Neural progenitor cell (in vitro differentiated cells): Measurements from ENCODE around the gene TCFL5. TPM values are rescaled to one million over a fixed set of nuclear protein-coding genes. Genes with fewer than 3 reads are reported as not detected.

Experiments
- DNase-seq: peaks from one replicate; pipeline ENCODE4 v3.0.0-alpha.2; 2016; ENCODE audit warnings: low spot score
- H2AFZ ChIP-seq: fragments of 200-600 bp; sonication (generic); replicated peaks from 2 replicates; pipeline ENCODE4 v1.6.1; 2016; ENCODE audit warnings: antibody characterized with exemption
- H3F3A ChIP-seq: fragments of 200-600 bp; sonication (generic); 2 replicates; pipeline ENCODE4 v1.6.1; 2016; ENCODE audit warnings: antibody characterized with exemption, low read depth
- H3K27ac ChIP-seq: fragments of 200-600 bp; sonication (generic); 2 replicates; pipeline ENCODE4 v1.5.1; 2016; ENCODE audit warnings: mild to moderate bottlenecking
- H3K27me3 ChIP-seq: fragments of 200-600 bp; sonication (generic); 2 replicates; pipeline ENCODE4 v1.6.1; 2016; ENCODE audit warnings: mild to moderate bottlenecking, moderate library complexity
- H3K36me3 ChIP-seq: fragments of 200-600 bp; sonication (generic); 2 replicates; pipeline ENCODE4 v1.5.1; 2016
- H3K4me1 ChIP-seq: fragments of 200-600 bp; sonication (generic); 2 replicates; pipeline ENCODE4 v1.6.1; 2016; ENCODE audit warnings: mixed run types
- H3K4me2 ChIP-seq: fragments of 200-600 bp; sonication (generic); 2 replicates; pipeline ENCODE4 v1.6.1; 2016
- H3K4me3 ChIP-seq: fragments of 200-600 bp; sonication (generic); 2 replicates; pipeline ENCODE4 v1.5.1; 2016
- H3K79me2 ChIP-seq: fragments of 200-600 bp; sonication (generic); 2 replicates; pipeline ENCODE4 v1.6.1; 2016; ENCODE audit warnings: low read depth
- H3K9ac ChIP-seq: fragments of 200-600 bp; sonication (generic); 2 replicates; pipeline ENCODE4 v1.6.1; 2016
- H3K9me3 ChIP-seq: fragments of 200-600 bp; sonication (generic); 2 replicates; pipeline ENCODE4 v1.5.1; 2016; ENCODE audit warnings: low read depth
- H4K20me1 ChIP-seq: fragments of 200-600 bp; sonication (generic); 2 replicates; pipeline ENCODE4 v1.6.1; 2016; ENCODE audit warnings: low read depth
- H3K27ac Mint-ChIP-seq: 3 replicates; pipeline ENCODE4 v1.8.0; 2021; ENCODE audit warnings: mixed read lengths
- H3K27me3 Mint-ChIP-seq: 2 replicates; pipeline ENCODE4 v1.8.0; 2022; ENCODE audit warnings: low read depth, mild to moderate bottlenecking, inconsistent platforms, moderate library complexity, mixed read lengths; ENCODE audit not compliant: insufficient read depth
- H3K36me3 Mint-ChIP-seq: 3 replicates; pipeline ENCODE4 v1.8.0; 2021; ENCODE audit warnings: mixed read lengths
- H3K4me1 Mint-ChIP-seq: 3 replicates; pipeline ENCODE4 v1.8.0; 2021; ENCODE audit warnings: mixed read lengths
- H3K4me3 Mint-ChIP-seq: 3 replicates; pipeline ENCODE4 v1.8.0; 2021; ENCODE audit warnings: mild to moderate bottlenecking, moderate library complexity, mixed read lengths
- H3K9me3 Mint-ChIP-seq: 3 replicates; pipeline ENCODE4 v1.8.0; 2020; ENCODE audit warnings: mixed read lengths
- CTCF ChIP-seq: fragments of 200-600 bp; sonication (generic); IDR thresholded peaks from 2 replicates; pipeline ENCODE4 v1.5.1; 2017; ENCODE audit warnings: antibody characterized with exemption, mild to moderate bottlenecking
- EZH2 ChIP-seq: fragments of 200-600 bp; sonication (generic); IDR thresholded peaks from 2 replicates; pipeline ENCODE4 v1.6.1; 2017; ENCODE audit warnings: antibody characterized with exemption, mild to moderate bottlenecking, moderate library complexity
- EZH2phosphoT487 ChIP-seq: fragments of 200-600 bp; sonication (generic); IDR thresholded peaks from 2 replicates; pipeline ENCODE4 v1.6.1; 2017; ENCODE audit warnings: antibody characterized with exemption
- total RNA-seq: library from RNA; depleted of rRNA; stranded (reverse); fragments of >200 nt; gene quantifications from 2 replicates; pipeline ENCODE4 v1.2.3, GENCODE V29; 2015; ENCODE audit warnings: low replicate concordance

Gene TCFL5
- 29.1 and 36.3 TPM in 2 replicates for total RNA-seq

- H3K4me2 ChIP-seq, result peak within 1 kb of the TSS; percentile 97
- no peaks in the 10 kb centered on the region for H3K36me3 ChIP-seq
- peak; percentile 92 for DNase-seq
- H3K4me3 Mint-ChIP-seq, result peak within 1 kb of the TSS; percentile 86
- H3K27ac Mint-ChIP-seq, result peak within 1 kb of the TSS; percentile 29
- peaks cover 30% of the 10 kb centered on the region for H3F3A ChIP-seq
- peaks cover 11% of the 10 kb centered on the region for H3K27me3 ChIP-seq
- peaks cover 6% of the 10 kb centered on the region for H3K27me3 Mint-ChIP-seq
- peak within 1 kb of the TSS; percentile 48 for H2AFZ ChIP-seq
- no peak for TF ChIP-seq EZH2phosphoT487
- no peak for TF ChIP-seq CTCF
- TF ChIP-seq EZH2, result no peak
- H4K20me1 ChIP-seq, result peaks cover 34% of the 10 kb centered on the region
- peaks cover 10% of the 10 kb centered on the region for H3K36me3 Mint-ChIP-seq
- no peak within 1 kb of the TSS for H3K27ac ChIP-seq
- peaks cover 20% of the 10 kb centered on the region for H3K4me1 ChIP-seq
- no peak within 1 kb of the TSS for H3K9ac ChIP-seq
- H3K9me3 ChIP-seq, result no peaks in the 10 kb centered on the region
- H3K9me3 Mint-ChIP-seq, result peaks cover 6% of the 10 kb centered on the region
- peaks cover 28% of the 10 kb centered on the region for H3K79me2 ChIP-seq
- peak within 1 kb of the TSS; percentile 74 for H3K4me3 ChIP-seq
- peaks cover 24% of the 10 kb centered on the region for H3K4me1 Mint-ChIP-seq
These were observed at the start of gene TCFL5 for GRCh38 chr20:62861726-62862336. TCFL5 (minus strand) TSS chr20:62861822; CDS start chr20:62861670, 152 bp downstream.

- no peak overlapping the region for H3K9ac ChIP-seq
- H4K20me1 ChIP-seq, result peaks cover 97% of the 10 kb centered on the region
- no peak overlapping the region for H3K27ac Mint-ChIP-seq
- H3K36me3 ChIP-seq, result no peaks in the 10 kb centered on the region
- no peaks in the 10 kb centered on the region for H3K27me3 ChIP-seq
- peaks cover 42% of the 10 kb centered on the region for H3K36me3 Mint-ChIP-seq
- H3K4me3 ChIP-seq, result no peak overlapping the region
- peaks cover 16% of the 10 kb centered on the region for H3K4me1 ChIP-seq
- H2AFZ ChIP-seq, result no peak overlapping the region
- no peak overlapping the region for H3K4me3 Mint-ChIP-seq
- H3F3A ChIP-seq, result peaks cover 12% of the 10 kb centered on the region
- no peaks in the 10 kb centered on the region for H3K9me3 Mint-ChIP-seq
- no peak for DNase-seq
- H3K9me3 ChIP-seq, result no peaks in the 10 kb centered on the region
- H3K27ac ChIP-seq, result no peak overlapping the region
- H3K27me3 Mint-ChIP-seq, result peaks cover 2% of the 10 kb centered on the region
- TF ChIP-seq CTCF (no peak), EZH2 (no peak), EZH2phosphoT487 (no peak)
- H3K4me1 Mint-ChIP-seq, result peaks cover 20% of the 10 kb centered on the region
- peaks cover 93% of the 10 kb centered on the region for H3K79me2 ChIP-seq
- H3K4me2 ChIP-seq, result no peak overlapping the region
These were observed 49.3 kb upstream of the TCFL5 start for GRCh38 chr20:62910777-62911497.

GRCh38 chr20:62910217-62910766 is 48.7 kb upstream of the TCFL5 start:
- no peaks in the 10 kb centered on the region for H3K9me3 ChIP-seq
- no peak overlapping the region for H3K27ac ChIP-seq
- peaks cover 87% of the 10 kb centered on the region for H3K79me2 ChIP-seq
- DNase-seq, result no peak
- peaks cover 9% of the 10 kb centered on the region for H3K4me1 ChIP-seq
- peaks cover 13% of the 10 kb centered on the region for H3K4me1 Mint-ChIP-seq
- H3F3A ChIP-seq, result peaks cover 12% of the 10 kb centered on the region
- TF ChIP-seq EZH2 (no peak), CTCF (no peak), EZH2phosphoT487 (no peak)
- no peaks in the 10 kb centered on the region for H3K36me3 ChIP-seq
- no peak overlapping the region for H3K9ac ChIP-seq
- no peak overlapping the region for H3K4me3 Mint-ChIP-seq
- peaks cover 91% of the 10 kb centered on the region for H4K20me1 ChIP-seq
- peaks cover 46% of the 10 kb centered on the region for H3K36me3 Mint-ChIP-seq
- H3K4me2 ChIP-seq, result no peak overlapping the region
- peaks cover 2% of the 10 kb centered on the region for H3K27me3 Mint-ChIP-seq
- no peaks in the 10 kb centered on the region for H3K9me3 Mint-ChIP-seq
- H3K27ac Mint-ChIP-seq, result peak overlapping the region; percentile 77
- H2AFZ ChIP-seq, result no peak overlapping the region
- no peak overlapping the region for H3K4me3 ChIP-seq
- no peaks in the 10 kb centered on the region for H3K27me3 ChIP-seq
